Right lobe of liver (tissue), 4 donors: ENCODE data around the gene FRS2.

ENCODE experiments used
- POLR2A ChIP-seq: fragments of 450-650 bp; IDR thresholded peaks from one replicate; pipeline ENCODE4 v1.6.1; 2017; ENCODE audit warnings: antibody characterized with exemption, mild to moderate bottlenecking
- TF ChIP-seq, protein P1 (sequence below), 4 donors: fragments of 200-600 bp in 3 of 4; fragments of 450-650 bp in 1 of 4; IDR thresholded peaks; one replicate each; pipeline versions ENCODE4 v1.5.1 to v1.8.0; 2016 to 2022; ENCODE audit warnings: antibody characterized with exemption in 4 of 4, mild to moderate bottlenecking in 2 of 4
- donor health status: DM: no; HTN: no; CAD: no.
- donor health status: DM: no; HTN: no; CAD: no.
- donor health status: DM: no; HTN: yes; CAD: no.

DNA sequence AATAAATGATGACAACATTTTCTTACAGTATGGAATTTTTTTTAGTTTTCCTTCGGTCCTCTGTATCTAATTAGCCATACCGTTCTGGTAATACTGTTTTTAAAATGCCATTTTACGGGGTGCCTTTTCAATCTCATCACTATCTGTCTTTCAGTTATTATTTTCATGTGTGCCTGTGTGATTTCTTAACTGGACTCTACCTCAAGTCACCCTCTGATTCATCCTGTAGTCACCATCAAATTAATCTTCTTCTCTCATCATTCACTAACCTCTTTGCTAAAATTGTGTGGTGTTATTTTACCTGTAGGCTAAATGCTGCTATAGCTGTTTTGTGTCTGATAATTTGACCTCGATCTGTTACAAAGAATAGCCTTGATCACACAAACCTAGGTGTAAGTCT lies 99.0 kb downstream of the FRS2 start:
- TF ChIP-seq, protein P1, sequence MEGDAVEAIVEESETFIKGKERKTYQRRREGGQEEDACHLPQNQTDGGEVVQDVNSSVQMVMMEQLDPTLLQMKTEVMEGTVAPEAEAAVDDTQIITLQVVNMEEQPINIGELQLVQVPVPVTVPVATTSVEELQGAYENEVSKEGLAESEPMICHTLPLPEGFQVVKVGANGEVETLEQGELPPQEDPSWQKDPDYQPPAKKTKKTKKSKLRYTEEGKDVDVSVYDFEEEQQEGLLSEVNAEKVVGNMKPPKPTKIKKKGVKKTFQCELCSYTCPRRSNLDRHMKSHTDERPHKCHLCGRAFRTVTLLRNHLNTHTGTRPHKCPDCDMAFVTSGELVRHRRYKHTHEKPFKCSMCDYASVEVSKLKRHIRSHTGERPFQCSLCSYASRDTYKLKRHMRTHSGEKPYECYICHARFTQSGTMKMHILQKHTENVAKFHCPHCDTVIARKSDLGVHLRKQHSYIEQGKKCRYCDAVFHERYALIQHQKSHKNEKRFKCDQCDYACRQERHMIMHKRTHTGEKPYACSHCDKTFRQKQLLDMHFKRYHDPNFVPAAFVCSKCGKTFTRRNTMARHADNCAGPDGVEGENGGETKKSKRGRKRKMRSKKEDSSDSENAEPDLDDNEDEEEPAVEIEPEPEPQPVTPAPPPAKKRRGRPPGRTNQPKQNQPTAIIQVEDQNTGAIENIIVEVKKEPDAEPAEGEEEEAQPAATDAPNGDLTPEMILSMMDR (IDR thresholded peaks at IDR 0.05), result no peak
- no peak for TF ChIP-seq POLR2A
